AG09309 (cell line): ENCODE measurements around the gene JAKMIP1.

ENCODE experiments used
- DNase-seq: peaks from one replicate; pipeline ENCODE4 v3.0.0-alpha.2; 2010; ENCODE audit warnings: low read depth
- H3K4me3 ChIP-seq: 2 replicates; pipeline ENCODE4 v1.5.1; 2011; ENCODE audit warnings: mild to moderate bottlenecking, low read depth, low read length, moderate library complexity; ENCODE audit not compliant: control insufficient read depth
- CTCF ChIP-seq: IDR thresholded peaks from 2 replicates; pipeline ENCODE4 v1.5.1; 2011; ENCODE audit warnings: mild to moderate bottlenecking, low read depth, low read length, inconsistent platforms; ENCODE audit not compliant: insufficient read depth, control insufficient read depth; ENCODE audit errors: missing control alignments

The JAKMIP1 gene

GRCh38 chr4:6055436-6055835 lies 144.9 kb downstream of the JAKMIP1 start:
- no peak overlapping the region for H3K4me3 ChIP-seq
- no peak for TF ChIP-seq CTCF
- no peak for DNase-seq

- no peak for DNase-seq
- no peak overlapping the region for H3K4me3 ChIP-seq
- TF ChIP-seq CTCF: no peak
These were observed 145.3 kb downstream of the JAKMIP1 start for GRCh38 chr4:6055030-6055429.

- H3K4me3 ChIP-seq: no peak overlapping the region
- no peak for TF ChIP-seq CTCF
- DNase-seq: no peak
These were observed 146.0 kb downstream of the JAKMIP1 start for GRCh38 chr4:6054162-6054922.

DNA sequence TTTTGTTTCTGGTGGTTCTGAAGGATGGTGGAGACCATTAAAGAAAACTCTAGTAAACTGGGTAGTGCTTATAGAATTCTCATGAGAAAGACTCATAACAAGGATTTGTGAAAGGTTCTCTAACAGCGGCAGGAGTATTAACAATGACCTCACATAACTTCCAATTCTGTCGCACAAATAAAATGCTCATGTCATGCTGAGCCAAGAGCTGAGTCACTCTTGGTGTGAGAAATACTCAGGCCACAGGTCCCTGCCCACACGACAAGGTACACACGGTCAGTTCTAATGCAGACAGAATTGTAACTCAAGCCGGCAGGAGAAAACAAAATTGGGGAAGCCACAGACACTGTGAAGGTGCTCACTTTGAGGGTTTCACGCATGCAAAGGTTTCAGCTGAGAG lies 147.7 kb downstream of the JAKMIP1 start:
- no peak for DNase-seq
- no peak overlapping the region for H3K4me3 ChIP-seq
- TF ChIP-seq CTCF: no peak

DNA sequence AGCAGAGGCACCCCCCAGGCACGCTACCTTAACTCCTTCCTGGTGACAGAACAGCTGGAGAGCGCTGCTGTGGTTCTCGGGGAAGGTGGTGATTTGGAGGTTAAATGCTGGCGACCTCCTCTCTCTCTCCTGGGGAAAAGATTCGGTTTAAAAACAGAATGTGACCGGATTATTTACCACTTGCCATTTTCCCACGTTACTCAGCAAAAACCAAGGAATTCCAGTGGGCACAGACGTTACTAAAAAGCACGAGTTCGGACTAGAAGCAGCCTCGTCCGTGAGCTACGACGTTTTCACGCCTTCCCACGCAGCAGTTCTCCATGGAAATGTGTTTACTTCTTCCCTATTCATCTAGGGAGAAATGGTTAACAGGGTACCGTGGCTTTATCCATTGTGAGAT lies 149.8 kb downstream of the JAKMIP1 start:
- no peak for TF ChIP-seq CTCF
- no peak overlapping the region for H3K4me3 ChIP-seq
- DNase-seq: no peak

- no peak for DNase-seq
- TF ChIP-seq CTCF: no peak
- H3K4me3 ChIP-seq: no peak overlapping the region
These were observed 150.4 kb downstream of the JAKMIP1 start for GRCh38 chr4:6049985-6050384.

- no peak for DNase-seq
- no peak for TF ChIP-seq CTCF
- no peak overlapping the region for H3K4me3 ChIP-seq
These were observed 151.1 kb downstream of the JAKMIP1 start for GRCh38 chr4:6049278-6049677.
